Activated CD8-positive, alpha-beta memory T cell treated with anti-CD3 and anti-CD28 coated beads, Interleukin-2, amount 50 U/mL, for 24 hours (primary cell): ENCODE data around the gene CHST15.
"Not testable (repeated sequence)": the region's sequence is repeated elsewhere in the genome, so short reads cannot be mapped to it uniquely, and the experiment has no call there.

ENCODE experiments used
- DNase-seq: peaks from one replicate; pipeline ENCODE4 v3.0.0-alpha.2; 2020; ENCODE audit errors: extremely low read depth

Gene CHST15

DNA sequence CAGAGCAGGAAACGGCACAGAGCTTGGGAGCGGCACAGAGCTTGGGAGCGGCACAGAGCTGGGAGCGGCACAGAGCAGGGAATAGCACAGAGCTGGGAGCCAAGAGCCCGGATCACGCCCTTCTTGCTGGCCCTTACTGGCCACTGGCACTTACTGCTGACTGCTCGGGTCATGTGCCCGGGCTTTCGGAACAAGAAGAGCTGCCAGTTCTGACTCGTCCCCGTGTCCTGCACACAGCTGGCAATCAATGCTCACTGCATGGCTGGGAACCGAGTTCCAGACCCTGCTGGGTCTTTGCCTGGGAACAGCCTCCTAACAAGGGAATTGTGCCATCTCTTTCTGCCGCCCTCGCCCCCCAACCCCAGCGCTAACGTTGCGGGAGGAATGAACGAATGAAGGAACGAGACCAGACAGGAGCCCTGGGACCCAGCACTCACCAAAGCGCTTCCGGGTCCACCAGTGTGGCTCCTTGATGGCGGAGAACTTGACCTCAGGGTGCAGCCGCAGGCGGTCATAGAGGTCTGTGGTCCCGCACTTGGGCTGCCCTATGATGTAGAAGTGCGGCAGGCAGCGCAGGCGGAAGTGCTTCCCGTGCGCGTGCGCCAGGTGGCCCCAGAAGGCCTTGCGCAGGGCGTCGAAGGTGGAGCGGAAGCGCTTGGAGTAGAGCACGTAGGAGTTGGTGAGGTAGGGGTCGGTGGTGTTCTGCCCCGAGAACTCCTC, 49.1 kb downstream of the CHST15 start:
- DNase-seq, result no peak

GRCh38 chr10:124043310-124044142, 49.9 kb downstream of the CHST15 start:
- DNase-seq, result no peak

DNA sequence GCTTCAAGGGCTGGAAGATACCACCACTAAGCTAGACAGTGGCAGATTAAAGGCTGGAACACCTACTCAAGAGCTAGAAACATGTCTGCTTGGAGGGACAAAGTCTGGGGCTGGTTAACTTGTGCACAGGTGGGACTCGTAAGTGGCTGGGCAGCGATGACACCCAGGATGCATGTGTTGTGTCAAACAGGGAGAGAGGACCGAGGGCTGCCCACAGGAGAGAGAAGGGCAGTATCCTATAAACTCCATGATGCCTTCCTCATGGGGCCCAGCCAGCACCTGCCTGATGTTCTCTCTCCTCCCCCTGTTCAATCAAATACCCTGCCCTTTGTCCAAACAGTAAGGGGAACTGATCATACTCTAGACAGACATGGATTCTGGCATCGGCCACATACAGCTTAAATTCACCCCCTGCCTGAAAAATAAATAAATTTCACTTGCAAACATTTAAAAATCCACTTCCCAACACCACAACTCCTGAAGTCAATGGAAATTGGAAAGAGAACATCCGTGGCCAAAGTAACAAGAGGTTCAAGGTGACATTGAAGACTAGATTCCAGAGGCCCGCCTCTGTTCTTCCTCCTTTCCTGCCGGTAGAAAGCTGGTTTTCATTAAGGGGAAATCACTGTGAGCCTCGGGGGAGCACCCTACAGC, 50.6 kb downstream of the CHST15 start:
- no peak for DNase-seq

DNA sequence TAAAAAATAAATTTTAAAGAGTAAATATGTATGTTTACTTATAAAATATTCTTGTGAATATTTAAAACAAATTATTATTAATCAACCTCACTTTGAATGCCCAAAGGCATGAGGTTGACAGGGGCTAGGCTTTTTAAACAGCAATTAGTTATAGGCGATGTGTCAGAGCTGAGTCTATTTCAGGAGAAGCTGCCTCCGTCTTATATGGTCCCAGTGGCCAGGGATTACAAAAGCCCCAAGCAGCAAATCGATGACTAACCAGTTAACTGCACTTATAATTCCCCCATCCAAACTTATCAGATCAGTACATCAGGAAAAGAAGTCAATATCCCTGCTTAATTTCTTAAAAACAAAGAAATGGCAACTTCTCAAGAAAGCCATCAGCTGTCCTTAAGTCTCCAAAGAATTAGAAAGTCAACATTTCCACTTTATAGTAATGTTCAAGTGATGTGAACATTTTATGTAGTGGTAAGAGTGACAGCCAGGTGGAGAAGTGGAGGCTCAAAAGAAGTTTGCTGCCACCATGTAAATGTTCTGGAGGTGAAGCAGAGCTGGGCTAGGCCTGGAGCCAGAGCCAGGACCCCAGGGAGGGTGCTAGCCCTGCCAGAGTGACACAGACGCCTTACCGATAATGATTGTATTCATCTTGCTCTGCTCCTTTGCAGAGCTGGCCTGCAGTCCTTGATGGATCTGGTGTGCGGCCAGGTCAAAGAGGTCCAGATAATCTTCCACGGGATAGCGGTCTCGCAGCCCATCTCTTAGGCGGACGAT, 51.5 kb downstream of the CHST15 start:
- no peak for DNase-seq

- DNase-seq, result no peak
These were observed 52.8 kb downstream of the CHST15 start for GRCh38 chr10:124040451-124041188.

- DNase-seq, result no peak
These were observed 53.9 kb downstream of the CHST15 start for GRCh38 chr10:124039483-124040013.

DNA sequence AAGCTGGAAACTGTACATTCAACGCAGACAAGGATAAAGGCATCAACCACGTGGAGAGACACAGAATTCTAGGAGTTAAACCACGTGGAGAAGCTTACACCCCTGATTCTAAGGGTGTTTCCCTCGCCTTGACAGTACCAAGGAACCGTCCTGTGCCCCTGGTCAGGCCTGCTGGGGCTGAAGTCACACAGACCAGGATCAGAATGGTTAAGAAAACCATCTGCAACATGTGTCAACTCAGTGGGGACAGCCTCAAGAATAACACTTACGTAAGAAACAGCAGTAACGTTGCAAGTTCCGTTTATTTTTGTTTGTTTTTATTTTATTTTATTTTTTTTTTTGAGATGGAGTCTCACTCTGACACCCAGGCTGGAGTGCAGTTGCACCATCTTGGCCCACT, 55.6 kb downstream of the CHST15 start:
- no peak for DNase-seq

- no peak for DNase-seq
These were observed 56.1 kb downstream of the CHST15 start for GRCh38 chr10:124037286-124037685.

DNA sequence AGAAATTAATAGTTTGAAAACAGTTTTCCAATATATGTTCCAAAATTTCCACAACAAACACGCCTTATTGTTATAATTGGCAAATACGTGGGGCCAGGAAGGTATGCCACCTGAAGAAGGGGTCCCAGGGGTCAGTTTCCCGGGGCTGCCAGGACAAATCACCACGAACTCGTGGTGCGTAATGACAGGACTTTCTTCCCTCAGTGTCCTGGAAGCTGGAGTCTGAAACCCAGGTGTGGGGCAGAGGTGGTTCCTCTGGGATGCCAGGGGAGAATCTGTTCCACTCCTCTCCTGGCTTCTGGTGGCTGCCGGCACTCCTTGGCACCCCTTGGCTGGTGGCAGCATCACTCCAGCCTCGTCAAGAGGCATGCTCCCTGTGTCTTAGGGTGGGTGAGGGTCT, 56.7 kb downstream of the CHST15 start:
- DNase-seq, result no peak

DNA sequence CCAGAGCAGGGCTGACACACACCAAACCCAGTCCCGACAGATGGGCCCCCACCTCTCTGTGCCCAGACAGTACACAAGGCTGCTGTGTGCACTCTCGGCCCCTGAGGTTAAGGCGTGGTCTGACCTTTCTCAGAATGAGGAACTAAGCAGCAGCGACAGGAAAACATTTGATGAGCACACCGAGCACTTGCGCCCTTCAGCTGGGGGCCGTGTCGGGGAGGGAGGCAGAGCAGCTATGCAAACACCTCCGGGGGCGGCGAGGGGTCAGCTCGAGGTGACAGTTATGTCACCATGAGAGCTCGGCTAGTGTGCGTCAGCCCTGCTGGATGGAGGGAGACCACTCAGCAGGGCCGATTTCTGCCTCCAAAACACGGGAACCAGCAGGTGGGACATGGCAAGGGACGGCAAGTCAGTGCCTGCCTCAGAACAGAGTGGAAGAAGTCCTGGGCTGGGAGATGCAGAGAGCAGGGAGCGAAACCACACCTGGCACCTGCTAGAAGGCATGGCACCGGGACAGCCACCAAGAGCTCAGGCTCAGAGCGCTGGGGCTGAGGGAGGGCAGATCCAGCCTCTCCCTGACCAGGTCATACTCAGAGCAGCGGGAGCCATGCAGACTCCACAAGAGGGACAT, 57.4 kb downstream of the CHST15 start:
- DNase-seq, result no peak

- no peak for DNase-seq
These were observed 58.0 kb downstream of the CHST15 start for GRCh38 chr10:124035306-124035927.

DNA sequence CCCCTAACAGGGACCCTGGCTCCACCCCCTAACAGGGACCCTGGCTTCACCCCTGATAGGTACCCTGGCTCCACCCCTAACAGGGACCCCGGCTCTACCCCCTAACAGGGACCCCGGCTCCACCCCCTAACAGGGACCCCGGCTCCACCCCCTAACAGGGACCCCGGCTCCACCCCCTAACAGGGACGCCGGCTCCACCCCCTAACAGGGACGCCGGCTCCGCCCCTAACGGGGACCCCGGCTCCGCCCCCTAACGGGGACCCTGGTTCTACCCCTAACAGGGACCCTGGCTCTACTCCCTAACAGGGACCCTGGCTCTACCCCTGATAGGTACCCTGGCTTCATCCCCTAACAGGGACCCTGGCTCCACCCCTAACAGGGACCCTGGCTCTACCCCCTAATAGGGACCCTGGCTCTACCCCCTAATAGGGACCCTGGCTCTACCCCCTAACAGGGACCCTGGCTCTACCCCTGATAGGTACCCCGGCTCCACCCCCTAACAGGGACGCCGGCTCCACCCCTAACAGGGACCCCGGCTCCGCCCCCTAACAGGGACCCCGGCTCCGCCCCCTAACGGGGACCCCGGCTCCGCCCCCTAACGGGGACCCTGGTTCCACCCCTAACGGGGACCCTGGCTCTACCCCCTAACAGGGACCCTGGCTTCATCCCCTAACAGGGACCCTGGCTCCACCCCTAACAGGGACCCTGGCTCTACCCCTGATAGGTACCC, 58.7 kb downstream of the CHST15 start:
- DNase-seq, result not testable (repeated sequence)

DNA sequence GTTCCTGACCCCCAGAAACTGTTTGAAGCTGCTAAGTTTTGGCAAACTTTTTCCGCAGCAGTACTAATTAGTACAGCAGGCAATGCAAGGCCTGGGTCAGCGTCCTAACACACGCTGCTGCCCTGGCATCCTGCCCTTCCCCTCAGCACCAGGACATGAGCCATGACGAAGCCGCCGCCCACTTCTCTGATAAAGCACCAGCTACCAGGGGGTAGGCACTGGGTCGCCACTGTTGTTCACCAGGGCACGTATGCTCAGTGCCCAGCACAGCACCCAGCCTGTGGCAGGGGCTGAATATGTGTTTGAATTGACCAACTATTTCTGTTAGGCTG, 59.5 kb downstream of the CHST15 start:
- no peak for DNase-seq

DNA sequence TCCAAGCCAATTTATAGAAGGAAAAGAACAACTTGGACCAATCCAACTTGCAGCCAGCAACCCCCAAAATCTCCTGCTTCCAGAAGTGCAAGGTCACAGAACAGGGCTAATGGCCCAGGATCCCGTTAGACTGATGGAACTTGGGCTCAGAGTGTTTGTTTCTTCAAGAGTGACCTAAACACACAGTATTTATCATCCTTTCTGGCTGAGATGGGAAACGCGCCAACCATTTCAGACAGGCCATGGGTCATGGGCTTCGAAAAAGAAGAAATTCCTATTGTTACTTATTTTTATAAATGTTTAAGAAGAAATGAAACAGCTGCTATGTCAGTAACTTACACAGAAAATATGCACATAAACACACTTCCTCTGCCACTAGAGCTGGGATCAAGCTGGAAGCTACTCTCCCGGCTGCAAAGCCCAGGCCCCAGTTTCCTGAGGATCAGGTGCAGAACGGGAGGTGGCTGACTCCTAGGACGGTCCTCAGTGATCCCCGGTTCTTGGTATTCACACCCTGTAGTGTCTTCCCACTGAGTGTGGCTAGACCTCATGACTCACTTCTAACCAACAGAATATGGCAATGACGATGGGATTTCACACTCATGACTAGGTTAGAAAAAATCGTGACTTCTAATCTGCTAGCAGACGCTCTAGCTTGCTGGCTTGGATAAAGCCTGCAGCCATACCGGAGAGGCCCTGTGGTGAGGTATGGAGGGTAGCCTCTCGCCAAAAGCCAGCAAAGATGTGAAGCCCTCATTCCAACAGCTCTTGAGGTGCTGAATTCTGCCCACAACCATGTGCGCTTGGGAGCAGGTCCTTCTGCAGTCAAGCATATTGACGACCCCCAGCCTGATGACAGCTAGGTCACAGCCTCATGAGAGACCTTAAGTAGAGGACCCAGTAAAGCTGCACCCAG, 60.2 kb downstream of the CHST15 start:
- DNase-seq, result no peak

GRCh38 chr10:124032087-124032935, 61.1 kb downstream of the CHST15 start:
- no peak for DNase-seq

DNA sequence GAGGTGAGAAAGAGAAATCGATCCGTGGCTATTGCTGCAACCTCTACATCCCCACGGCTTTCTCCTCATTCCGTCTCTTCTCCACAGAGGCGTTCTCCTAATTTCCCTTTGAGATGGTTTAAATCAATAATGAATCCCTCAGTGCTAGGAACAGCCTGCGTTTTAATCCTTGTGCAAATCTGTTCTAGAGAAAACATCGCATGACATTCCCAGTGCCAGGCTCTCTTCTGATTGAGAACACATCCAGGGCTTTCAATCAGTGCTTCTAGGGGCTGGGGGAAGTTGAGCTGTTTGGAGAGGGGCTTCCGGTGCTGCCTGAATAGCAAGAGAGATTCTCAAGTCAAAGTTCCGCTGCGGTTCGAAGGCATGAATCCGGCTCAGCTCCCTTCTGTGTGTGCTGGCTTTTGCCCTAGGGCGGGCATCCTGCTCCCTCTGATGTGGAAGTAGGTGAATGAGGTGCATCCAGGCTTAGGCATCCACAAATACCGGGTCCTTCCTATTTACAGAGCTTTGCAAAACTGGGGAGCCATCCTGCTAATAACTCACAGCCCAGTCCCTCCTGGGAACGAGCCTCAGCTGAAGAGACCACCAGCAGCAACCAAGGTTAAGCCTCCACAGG, 62.8 kb downstream of the CHST15 start:
- DNase-seq, result no peak

GRCh38 chr10:124030061-124030460, 63.3 kb downstream of the CHST15 start:
- no peak for DNase-seq
